ENCODE measurements around the gene ADAMTS6.
"Not testable (repeated sequence)": the region's sequence is repeated elsewhere in the genome, so short reads cannot be mapped to it uniquely, and the experiment has no call there.

The ADAMTS6 gene

GRCh38 chr5:65481635-65482295, at the start of gene ADAMTS6:
ADAMTS6 (minus strand) TSS chr5:65481920; CDS start chr5:65473673, 8,247 bp downstream.
- DNase-seq: peak; percentile 78 to 83

GRCh38 chr5:65530904-65531303, 49.2 kb upstream of the ADAMTS6 start:
- DNase-seq: no peak

- DNase-seq: no peak
These were observed 44.0 kb upstream of the ADAMTS6 start for GRCh38 chr5:65525726-65526125.

DNA sequence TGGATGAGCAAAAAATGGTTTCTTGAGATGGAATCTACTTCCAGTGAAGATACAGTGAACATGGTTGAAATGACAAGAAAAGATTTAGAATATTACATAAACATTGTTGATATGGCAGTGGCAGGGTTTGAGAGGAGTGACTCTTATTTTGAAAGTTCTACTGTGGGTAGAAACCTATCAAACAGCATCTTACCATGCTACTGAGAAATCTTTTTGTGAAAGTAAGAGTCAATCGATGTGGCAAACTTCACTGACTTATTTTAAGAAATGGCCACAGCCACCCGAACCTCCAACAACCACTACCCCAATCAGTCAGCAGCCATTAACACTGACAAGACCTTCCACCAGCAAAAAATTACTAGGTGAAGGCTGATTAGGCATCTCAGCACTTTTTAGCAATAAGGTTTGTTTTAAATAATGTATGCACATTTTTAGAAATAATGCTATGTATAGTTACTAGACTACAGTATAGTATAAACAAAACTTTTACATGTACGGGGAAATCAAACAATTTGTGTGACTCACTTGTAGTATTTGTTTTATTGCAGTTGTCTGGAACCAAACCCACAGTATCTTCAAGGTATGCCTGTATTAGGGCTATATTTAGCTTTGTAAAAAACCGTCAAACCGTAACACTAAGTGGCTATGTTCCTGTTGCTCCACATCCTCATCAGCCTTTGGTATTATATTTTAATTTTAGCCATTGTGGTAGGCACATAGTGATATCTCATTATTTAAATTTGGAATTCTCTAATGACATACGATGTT, 30.6 kb upstream of the ADAMTS6 start:
- no peak for DNase-seq

DNA sequence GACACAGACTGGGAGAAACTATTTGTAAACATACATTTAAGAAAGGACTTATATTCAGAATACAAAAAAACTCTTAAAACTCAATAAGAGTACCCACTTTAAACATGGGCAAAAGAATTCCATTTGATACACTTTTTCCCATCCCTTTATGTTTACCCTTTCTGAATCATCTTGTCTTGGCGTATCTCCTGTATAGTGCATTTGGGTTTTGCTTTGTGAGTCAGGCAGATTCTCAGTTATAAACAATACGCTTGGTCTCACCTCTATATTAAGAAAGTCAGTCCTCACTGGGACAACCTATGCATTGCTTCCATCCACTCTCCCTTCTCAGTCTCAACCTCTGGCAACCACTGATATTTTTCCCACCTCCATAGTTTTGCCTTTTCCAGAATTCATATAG, 27.3 kb upstream of the ADAMTS6 start:
- no peak for DNase-seq

- no peak for DNase-seq
These were observed 25.2 kb upstream of the ADAMTS6 start for GRCh38 chr5:65506961-65507360.

DNA sequence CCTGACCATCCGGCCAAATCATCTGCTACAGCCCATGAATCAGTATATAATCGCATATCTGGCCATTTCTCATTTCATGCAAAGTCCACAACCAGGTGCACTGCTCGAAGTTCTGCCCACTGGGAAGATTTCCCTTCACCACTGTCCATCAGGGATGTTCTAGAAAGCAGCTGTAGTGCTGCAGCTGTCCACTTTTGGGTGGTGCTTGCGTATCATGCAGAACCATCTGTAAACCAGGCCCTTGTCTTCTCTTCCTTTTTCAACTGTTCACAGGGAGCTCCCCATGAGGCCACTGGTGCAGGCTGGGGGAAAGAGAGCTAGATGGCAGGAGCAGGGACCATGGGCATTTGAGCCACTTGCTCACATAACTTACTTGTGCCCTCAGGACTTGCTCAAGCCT, 7.4 kb upstream of the ADAMTS6 start:
- DNase-seq: no peak

- not testable (repeated sequence) for DNase-seq
These were observed 6.4 kb upstream of the ADAMTS6 start for GRCh38 chr5:65488038-65488687.

- DNase-seq: not testable (repeated sequence)
These were observed 5.1 kb upstream of the ADAMTS6 start for GRCh38 chr5:65486803-65487202.

DNA sequence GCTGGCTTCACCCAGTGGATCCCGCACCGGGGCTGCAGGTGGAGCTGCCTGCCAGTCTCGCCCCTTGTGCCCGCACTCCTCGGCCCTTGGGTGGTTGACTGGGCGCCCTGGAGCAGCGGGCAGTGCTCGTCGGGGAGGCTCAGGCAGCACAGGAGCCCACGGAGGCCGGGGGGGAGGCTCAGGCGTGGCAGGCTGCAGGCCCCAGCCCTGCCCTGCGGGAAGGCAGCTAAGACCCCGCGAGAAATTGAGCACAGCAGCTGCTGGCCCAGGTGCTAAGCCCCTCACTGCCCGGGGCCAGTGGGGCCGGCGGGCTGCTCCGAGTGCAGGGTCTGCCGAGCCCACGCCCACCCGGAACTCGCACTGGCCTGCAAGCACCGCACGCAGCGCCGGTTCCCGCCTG, 3.7 kb upstream of the ADAMTS6 start:
- DNase-seq: no peak

- DNase-seq: peak in 1 of 2 donors; percentile 62
These were observed 2.0 kb upstream of the ADAMTS6 start for GRCh38 chr5:65483546-65484346.

GRCh38 chr5:65482736-65483545, 1.2 kb upstream of the ADAMTS6 start:
- peak in 1 of 2 donors; percentile 40 for DNase-seq

DNA sequence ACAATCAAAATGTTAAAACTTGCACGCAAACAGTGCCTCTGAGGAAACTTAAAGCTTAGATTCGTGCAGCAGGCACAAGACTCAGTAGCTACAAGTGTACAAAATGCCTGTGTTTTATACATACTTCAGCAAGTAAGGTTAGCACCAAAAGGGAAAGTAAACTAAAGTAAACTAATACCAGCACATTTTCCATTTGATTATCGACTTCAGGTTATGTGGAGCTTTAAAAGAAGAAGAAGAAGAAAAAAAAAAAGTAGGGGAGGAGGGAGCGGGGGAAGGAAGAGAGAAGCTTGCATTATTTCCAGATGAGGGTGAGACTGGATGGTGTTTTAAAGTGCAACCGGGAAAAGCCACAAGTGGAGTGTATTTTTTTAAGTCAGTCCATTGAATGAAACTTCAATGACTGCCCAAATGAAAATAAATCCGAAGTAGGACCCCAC, 596 bp upstream of the ADAMTS6 start:
- peak in 1 of 2 donors; percentile 15 for DNase-seq

DNA sequence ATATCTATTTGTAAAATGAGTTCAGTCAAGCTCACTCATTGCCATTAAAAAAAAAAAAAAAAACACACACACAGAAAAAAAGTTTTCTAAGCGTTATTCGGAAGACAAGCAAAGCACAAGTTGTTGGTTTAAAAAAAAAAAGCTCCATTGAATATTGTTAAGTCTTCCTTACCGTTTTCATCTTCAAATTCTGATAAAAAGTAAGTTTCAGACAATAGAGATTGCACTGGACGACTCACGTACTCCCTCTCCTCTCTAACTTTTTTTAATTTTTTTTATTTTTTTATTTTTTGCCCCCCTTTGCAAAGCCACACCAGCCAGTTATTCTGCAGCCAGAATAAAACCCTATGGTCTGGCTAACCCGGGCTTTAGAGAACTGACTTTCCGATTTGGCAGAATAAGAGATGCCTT, 544 bp downstream of the ADAMTS6 start:
- DNase-seq: no peak

DNA sequence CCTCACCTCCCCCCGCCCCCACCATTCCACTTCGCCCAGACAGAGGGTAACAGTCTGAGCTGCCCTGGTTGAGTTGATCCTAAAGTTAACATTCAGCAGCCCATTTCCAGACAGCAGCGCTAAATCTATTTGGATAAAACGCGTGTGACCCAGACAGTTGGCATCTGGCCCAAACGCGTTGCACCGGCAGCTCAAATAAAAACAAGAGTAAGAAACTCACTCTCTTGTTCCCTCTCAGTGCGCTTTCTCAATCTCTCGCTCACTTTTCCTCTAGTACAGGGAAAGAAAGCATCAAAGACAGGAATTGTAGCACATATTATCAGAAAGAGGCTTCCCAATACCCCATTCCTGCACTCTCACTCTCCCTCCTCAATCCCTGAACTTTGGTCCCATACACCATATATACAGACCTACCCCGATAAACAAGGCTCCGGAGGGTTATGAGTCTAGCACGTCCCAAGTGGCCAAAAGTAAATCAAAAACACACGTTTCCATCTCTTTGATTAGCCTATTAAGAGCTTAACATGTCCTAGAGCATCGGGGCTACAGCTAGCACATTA, 1.3 kb downstream of the ADAMTS6 start:
- peak; percentile 8 to 22 for DNase-seq

DNA sequence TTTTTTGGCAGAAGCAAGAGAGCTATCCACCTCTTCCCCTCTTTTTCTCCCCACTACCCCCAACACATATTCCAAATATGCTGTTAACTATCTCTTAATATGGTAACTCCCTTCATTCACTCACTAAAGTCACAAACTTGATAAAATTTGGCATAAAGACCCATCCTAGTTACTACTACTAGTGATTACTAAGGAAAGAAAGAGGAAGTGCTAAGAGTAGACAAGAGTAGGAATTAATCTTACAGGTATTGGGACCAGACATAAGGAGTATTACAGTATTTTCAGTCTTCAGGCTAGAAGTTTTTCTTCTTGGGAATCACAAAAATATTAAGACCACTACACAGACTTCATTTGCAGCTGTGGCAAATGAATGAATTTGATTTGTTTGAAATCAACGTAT, 2.2 kb downstream of the ADAMTS6 start:
- no peak for DNase-seq

DNA sequence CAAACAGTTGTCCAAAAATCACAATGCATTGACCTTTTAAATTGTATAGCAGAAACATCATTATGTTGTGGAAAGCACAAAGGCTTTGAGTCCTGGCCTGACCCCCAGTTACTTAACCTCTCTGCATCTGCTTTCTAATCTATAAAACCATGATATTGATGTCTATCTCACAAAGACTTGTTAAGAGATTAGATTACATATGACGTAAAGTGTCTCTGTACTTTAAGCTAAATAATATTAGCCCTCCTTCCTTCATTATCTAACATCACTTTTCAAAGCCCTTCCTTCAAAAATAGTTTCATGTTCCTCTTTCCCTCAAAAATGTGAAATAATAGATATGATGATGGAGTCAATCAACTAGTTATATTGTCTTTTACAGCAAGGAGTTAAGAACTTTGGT, 3.4 kb downstream of the ADAMTS6 start:
- no peak for DNase-seq

- no peak for DNase-seq
These were observed 5.8 kb downstream of the ADAMTS6 start for GRCh38 chr5:65475895-65476294.

DNA sequence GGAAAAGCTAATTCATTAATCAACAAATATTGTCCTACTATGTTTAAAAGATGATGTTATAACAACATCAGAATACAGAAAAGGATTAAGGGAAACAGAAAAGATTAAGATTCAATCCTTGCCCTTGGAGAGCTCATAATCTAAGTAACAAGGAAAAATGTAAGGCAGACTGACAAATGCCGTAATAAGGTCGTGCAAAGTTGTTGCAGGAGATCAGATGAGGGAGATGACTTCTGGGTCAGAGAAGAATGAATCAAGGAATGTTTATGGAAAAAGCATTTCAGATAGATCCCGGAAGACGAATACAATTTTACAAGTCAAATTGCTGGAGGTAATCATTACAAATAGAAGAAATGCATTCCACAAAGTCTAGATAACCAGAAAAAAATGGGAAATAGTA, 6.4 kb downstream of the ADAMTS6 start:
- no peak for DNase-seq

GRCh38 chr5:65474130-65474711, 7.5 kb downstream of the ADAMTS6 start:
- no peak for DNase-seq

DNA sequence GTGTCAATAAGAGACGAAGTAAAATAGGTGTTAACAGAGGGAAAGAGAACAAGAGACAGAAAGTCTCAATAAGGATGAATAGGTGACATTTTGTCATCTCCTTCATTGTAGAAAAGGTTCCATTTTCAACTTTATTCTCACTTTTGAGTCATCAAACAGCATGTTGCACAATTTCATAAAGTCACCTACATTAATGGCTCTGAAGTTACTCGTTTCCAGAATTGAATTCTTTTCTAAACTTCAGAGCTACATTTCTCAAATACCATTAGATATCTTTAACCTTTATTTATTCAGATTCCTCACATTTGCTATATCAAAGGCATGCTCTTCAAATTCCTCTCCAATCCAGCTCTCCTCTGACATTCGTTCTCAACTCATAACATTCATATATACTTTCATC, 13.1 kb downstream of the ADAMTS6 start:
- DNase-seq: no peak

All from CD4-positive, alpha-beta T cell treated with Interleukin-1 beta for 1 hour (primary cell).